Spleen (tissue), 7 donors: ENCODE data around the gene CHST15.

ENCODE experiments used
- POLR2A ChIP-seq, 3 donors: fragments of 450-650 bp; IDR thresholded peaks; one replicate each; pipeline ENCODE4 v1.5.1; 2017; ENCODE audit warnings: antibody characterized with exemption in 3 of 3, mild to moderate bottlenecking in 1 of 3
- TF ChIP-seq, protein P1 (sequence below), 11 experiments: fragments of 200-600 bp in 7 of 11; fragments of 450-650 bp in 4 of 11; sonication (generic) in 4 of 11; IDR thresholded peaks in 8 of 11; conservative IDR thresholded peaks in 3 of 11; 1 replicate in 7 of 11; 2 replicates in 4 of 11; pipeline versions ENCODE4 v1.4.0 to v1.8.0; 2016 to 2021; ENCODE audit warnings: antibody characterized with exemption in 11 of 11, inconsistent platforms in 4 of 11, mild to moderate bottlenecking in 1 of 11
- donor health status: DM: no; HTN: no; CAD: no; lungs with moderate emphysema.
- donor health status: DM: no; HTN: no; CAD: no.
- donor health status: DM: no; HTN: no; CAD: no.

DNA sequence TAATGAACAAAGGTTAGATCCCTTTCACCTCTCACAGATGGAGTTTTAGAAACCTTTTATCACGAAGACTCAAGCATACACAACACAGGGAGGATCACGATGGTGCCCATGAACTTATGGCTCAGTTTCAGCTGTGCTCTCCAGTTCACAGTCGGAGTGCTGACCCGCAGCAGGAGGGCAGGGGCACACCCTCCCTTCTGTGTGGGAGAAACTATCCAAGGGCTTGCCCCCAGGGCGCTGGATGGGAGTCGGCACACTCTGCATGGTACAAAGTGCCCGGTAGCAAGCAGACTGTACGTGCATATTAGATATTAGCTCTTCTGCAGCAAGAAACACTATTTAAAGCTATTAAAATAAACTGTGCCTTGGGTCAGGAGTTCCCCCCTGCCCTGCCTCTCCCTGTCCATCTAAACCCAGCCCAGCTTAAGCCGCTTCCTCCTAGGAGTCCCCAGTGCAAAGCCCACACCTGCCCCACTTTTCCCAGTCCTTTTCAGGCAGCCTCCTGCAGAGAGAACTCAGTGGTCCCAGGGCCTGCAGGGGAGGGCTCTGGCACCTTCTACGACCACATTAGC, 76.5 kb downstream of the CHST15 start:
- TF ChIP-seq, protein P1, sequence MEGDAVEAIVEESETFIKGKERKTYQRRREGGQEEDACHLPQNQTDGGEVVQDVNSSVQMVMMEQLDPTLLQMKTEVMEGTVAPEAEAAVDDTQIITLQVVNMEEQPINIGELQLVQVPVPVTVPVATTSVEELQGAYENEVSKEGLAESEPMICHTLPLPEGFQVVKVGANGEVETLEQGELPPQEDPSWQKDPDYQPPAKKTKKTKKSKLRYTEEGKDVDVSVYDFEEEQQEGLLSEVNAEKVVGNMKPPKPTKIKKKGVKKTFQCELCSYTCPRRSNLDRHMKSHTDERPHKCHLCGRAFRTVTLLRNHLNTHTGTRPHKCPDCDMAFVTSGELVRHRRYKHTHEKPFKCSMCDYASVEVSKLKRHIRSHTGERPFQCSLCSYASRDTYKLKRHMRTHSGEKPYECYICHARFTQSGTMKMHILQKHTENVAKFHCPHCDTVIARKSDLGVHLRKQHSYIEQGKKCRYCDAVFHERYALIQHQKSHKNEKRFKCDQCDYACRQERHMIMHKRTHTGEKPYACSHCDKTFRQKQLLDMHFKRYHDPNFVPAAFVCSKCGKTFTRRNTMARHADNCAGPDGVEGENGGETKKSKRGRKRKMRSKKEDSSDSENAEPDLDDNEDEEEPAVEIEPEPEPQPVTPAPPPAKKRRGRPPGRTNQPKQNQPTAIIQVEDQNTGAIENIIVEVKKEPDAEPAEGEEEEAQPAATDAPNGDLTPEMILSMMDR (IDR thresholded peaks at IDR 0.05 in 8 of 11, conservative IDR thresholded peaks at IDR 0.05 in 3 of 11), result no peak
- TF ChIP-seq POLR2A (IDR thresholded peaks at IDR 0.05), result no peak
